CD4-positive, alpha-beta T cell treated with Interferon gamma for 1 hour (primary cell): ENCODE results near the gene PPP6R3.
"Not testable (repeated sequence)": the region's sequence is repeated elsewhere in the genome, so short reads cannot be mapped to it uniquely, and the experiment has no call there.

Source experiments
- DNase-seq: peaks from one replicate; pipeline ENCODE4 v3.0.0-alpha.2; 2020

PPP6R3 gene

GRCh38 chr11:68531129-68531693 lies 70.7 kb downstream of the PPP6R3 start:
- no peak for DNase-seq

GRCh38 chr11:68532727-68533369 lies 72.3 kb downstream of the PPP6R3 start:
- DNase-seq: no peak

GRCh38 chr11:68533945-68534344 lies 73.4 kb downstream of the PPP6R3 start:
- no peak for DNase-seq

- no peak for DNase-seq
Observed at GRCh38 chr11:68535098-68535497, 74.5 kb downstream of the PPP6R3 start.

- DNase-seq: no peak
Observed at GRCh38 chr11:68536706-68537105, 76.2 kb downstream of the PPP6R3 start.

GRCh38 chr11:68538025-68538424 lies 77.5 kb downstream of the PPP6R3 start:
- no peak for DNase-seq

- DNase-seq: no peak
Observed at GRCh38 chr11:68539395-68539794, 78.8 kb downstream of the PPP6R3 start.

GRCh38 chr11:68540504-68540903 lies 80.0 kb downstream of the PPP6R3 start:
- DNase-seq: not testable (repeated sequence)

GRCh38 chr11:68541116-68541515 lies 80.6 kb downstream of the PPP6R3 start:
- DNase-seq: no peak

- no peak for DNase-seq
Observed at GRCh38 chr11:68541991-68542390, 81.4 kb downstream of the PPP6R3 start.

GRCh38 chr11:68542617-68543016 lies 82.1 kb downstream of the PPP6R3 start:
- no peak for DNase-seq

GRCh38 chr11:68543594-68543993 lies 83.0 kb downstream of the PPP6R3 start:
- DNase-seq: no peak

- DNase-seq: no peak
Observed at GRCh38 chr11:68545347-68545746, 84.8 kb downstream of the PPP6R3 start.

GRCh38 chr11:68545796-68546195 lies 85.2 kb downstream of the PPP6R3 start:
- DNase-seq: no peak

- peak; percentile 14 for DNase-seq
Observed at GRCh38 chr11:68546555-68546954, 86.0 kb downstream of the PPP6R3 start.

- no peak for DNase-seq
Observed at GRCh38 chr11:68549789-68550484, 89.4 kb downstream of the PPP6R3 start.

GRCh38 chr11:68550485-68550817 lies 89.9 kb downstream of the PPP6R3 start:
- no peak for DNase-seq

GRCh38 chr11:68551223-68551622 lies 90.7 kb downstream of the PPP6R3 start:
- DNase-seq: no peak

GRCh38 chr11:68551777-68552176 lies 91.2 kb downstream of the PPP6R3 start:
- no peak for DNase-seq

- no peak for DNase-seq
Observed at GRCh38 chr11:68552542-68552941, 92.0 kb downstream of the PPP6R3 start.

- DNase-seq: no peak
Observed at GRCh38 chr11:68560216-68560615, 99.7 kb downstream of the PPP6R3 start.

- no peak for DNase-seq
Observed at GRCh38 chr11:68563454-68563853, 102.9 kb downstream of the PPP6R3 start.

GRCh38 chr11:68564261-68564660 lies 103.7 kb downstream of the PPP6R3 start:
- DNase-seq: no peak

- no peak for DNase-seq
Observed at GRCh38 chr11:68565768-68566167, 105.2 kb downstream of the PPP6R3 start.

GRCh38 chr11:68567553-68567952 lies 107.0 kb downstream of the PPP6R3 start:
- DNase-seq: no peak
